ENCODE measurements around the gene SOWAHC. TPM values are rescaled to one million over a fixed set of nuclear protein-coding genes. Genes with fewer than 3 reads are reported as not detected.

Gene SOWAHC
- total and polyA plus RNA-seq, 2 of the 13 experiments (the other 11 are each of a cell fraction or from before 2014, with no cell fraction given), result 21.2 to 22.5 TPM

GRCh38 chr2:109613922-109614714, at the start of gene SOWAHC, which contains the start of gene SEPTIN10 (continued):
- TF ChIP-seq BCL6 (CRISPR knock-in tag; IDR thresholded peaks at IDR 0.05) (peak; percentile 80), ZNF33A (CRISPR knock-in tag; IDR thresholded peaks at IDR 0.05; ENCODE audit: borderline replicate concordance) (no peak), SPEN (CRISPR knock-in tag; IDR thresholded peaks at IDR 0.05; ENCODE audit: low read depth) (peak; percentile 87), CENPX (CRISPR knock-in tag; IDR thresholded peaks at IDR 0.05) (no peak), ZNF20 (CRISPR knock-in tag; IDR thresholded peaks at IDR 0.05) (no peak), ZNF558 (CRISPR knock-in tag; IDR thresholded peaks at IDR 0.05; ENCODE audit: borderline replicate concordance) (peak; percentile 31; the same call in 1 of the 2 replicates), ZBTB43 (CRISPR knock-in tag; conservative IDR thresholded peaks at IDR 0.05) (peak; percentile 88), RARG (CRISPR knock-in tag; IDR thresholded peaks at IDR 0.05; ENCODE audit: low read depth) (no peak; the same call in 1 of the 2 replicates), NFYC (CRISPR knock-in tag; IDR thresholded peaks at IDR 0.05) (peak; percentile 70), RXRA (CRISPR knock-in tag; IDR thresholded peaks at IDR 0.05) (peak; percentile 81), TMF1 (CRISPR knock-in tag; IDR thresholded peaks at IDR 0.05; ENCODE audit: low read depth) (no peak; the same call in 1 of the 2 replicates), ADNP (CRISPR knock-in tag; IDR thresholded peaks at IDR 0.05) (no peak), ZSCAN9 (CRISPR knock-in tag; IDR thresholded peaks at IDR 0.05; ENCODE audit: borderline replicate concordance) (peak; percentile 93), SMAD9 (CRISPR knock-in tag; IDR thresholded peaks at IDR 0.05) (no peak), ZZZ3 (CRISPR knock-in tag; IDR thresholded peaks at IDR 0.05; ENCODE audit: borderline replicate concordance) (peak; percentile 80; the same call in 1 of the 2 replicates), HNF4G (IDR thresholded peaks at IDR 0.05; ENCODE audit: borderline replicate concordance, low read depth, low read length) (no peak), HNF4G (CRISPR knock-in tag; IDR thresholded peaks at IDR 0.05; ENCODE audit: borderline replicate concordance, low read depth) (peak; percentile 14; the same call in 1 of the 2 replicates), ZNF597 (CRISPR knock-in tag; IDR thresholded peaks at IDR 0.05) (no peak), ATM (IDR thresholded peaks at IDR 0.05; ENCODE audit: borderline replicate concordance) (no peak), ZNF34 (CRISPR knock-in tag; IDR thresholded peaks at IDR 0.05; ENCODE audit: borderline replicate concordance) (no peak; the same call in 1 of the 2 replicates), KLF12 (CRISPR knock-in tag; IDR thresholded peaks at IDR 0.05; ENCODE audit: borderline replicate concordance) (peak; percentile 73; the same call in 1 of the 2 replicates), ERF (CRISPR knock-in tag; IDR thresholded peaks at IDR 0.05) (peak; percentile 96), TCF7L2 (IDR thresholded peaks at IDR 0.05; ENCODE audit: low read depth, low read length) (no peak), ZBTB14 (CRISPR knock-in tag; IDR thresholded peaks at IDR 0.05) (peak; percentile 66)
- TF ChIP-seq, protein P1, sequence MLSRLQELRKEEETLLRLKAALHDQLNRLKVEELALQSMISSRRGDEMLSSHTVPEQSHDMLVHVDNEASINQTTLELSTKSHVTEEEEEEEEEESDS (CRISPR knock-in tag; IDR thresholded peaks at IDR 0.05; ENCODE audit: borderline replicate concordance), result 0 out of 2 replicates have a peak, but pooled peaks have one; percentile 58
- TF ChIP-seq, protein P2, sequence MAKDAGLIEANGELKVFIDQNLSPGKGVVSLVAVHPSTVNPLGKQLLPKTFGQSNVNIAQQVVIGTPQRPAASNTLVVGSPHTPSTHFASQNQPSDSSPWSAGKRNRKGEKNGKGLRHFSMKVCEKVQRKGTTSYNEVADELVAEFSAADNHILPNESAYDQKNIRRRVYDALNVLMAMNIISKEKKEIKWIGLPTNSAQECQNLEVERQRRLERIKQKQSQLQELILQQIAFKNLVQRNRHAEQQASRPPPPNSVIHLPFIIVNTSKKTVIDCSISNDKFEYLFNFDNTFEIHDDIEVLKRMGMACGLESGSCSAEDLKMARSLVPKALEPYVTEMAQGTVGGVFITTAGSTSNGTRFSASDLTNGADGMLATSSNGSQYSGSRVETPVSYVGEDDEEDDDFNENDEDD (CRISPR knock-in tag; IDR thresholded peaks at IDR 0.05; ENCODE audit: borderline replicate concordance), result peak; percentile 98
